Measurements from ENCODE around the gene BMX. TPM values are rescaled to one million over a fixed set of nuclear protein-coding genes. Genes with fewer than 3 reads are reported as not detected.

The BMX gene
- total RNA-seq, 1 experiment from 2014 or later = not detected

DNA sequence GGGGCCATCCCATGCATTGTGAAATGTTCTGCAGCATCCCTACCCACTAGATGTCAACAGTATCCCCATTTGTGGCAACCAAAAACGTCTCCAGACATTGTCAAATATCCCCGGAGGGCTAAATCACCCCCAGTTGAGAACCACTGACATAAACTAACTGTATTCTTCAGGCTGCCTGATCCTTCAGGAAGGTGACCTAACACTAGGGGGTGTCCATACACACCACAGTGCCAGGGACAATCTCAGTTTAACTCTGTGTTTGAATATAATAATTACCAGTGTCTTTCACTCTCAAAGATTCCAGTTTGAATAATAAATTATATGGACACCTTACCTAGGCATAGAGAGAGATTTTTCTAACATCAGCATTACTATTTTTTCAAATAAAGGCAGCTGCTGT, 93.8 kb downstream of the BMX start:
- Histone ChIP-seq H3K4me1 (replicated peaks; ENCODE audit: insufficient read depth) (peaks cover 23% of the 10 kb centered on the region), H2AFZ (no peak overlapping the region), H3F3A (ENCODE audit: insufficient read depth, low read depth) (no peaks in the 10 kb centered on the region), H3K27me3 (ENCODE audit: insufficient read depth, low read depth) (no peaks in the 10 kb centered on the region), H3K79me2 (ENCODE audit: low read depth) (no peaks in the 10 kb centered on the region), H3K36me3 (ENCODE audit: low read depth) (no peaks in the 10 kb centered on the region), H3K4me3 (no peak overlapping the region), H3K9me2 (ENCODE audit: insufficient read depth) (no peaks in the 10 kb centered on the region), H3K9me3 (ENCODE audit: insufficient read depth, low read depth) (no peaks in the 10 kb centered on the region), H3K4me2 (no peak overlapping the region), H4K20me1 (ENCODE audit: insufficient read depth) (no peaks in the 10 kb centered on the region), H3K27ac (no peak overlapping the region)
- TF ChIP-seq, protein P1, sequence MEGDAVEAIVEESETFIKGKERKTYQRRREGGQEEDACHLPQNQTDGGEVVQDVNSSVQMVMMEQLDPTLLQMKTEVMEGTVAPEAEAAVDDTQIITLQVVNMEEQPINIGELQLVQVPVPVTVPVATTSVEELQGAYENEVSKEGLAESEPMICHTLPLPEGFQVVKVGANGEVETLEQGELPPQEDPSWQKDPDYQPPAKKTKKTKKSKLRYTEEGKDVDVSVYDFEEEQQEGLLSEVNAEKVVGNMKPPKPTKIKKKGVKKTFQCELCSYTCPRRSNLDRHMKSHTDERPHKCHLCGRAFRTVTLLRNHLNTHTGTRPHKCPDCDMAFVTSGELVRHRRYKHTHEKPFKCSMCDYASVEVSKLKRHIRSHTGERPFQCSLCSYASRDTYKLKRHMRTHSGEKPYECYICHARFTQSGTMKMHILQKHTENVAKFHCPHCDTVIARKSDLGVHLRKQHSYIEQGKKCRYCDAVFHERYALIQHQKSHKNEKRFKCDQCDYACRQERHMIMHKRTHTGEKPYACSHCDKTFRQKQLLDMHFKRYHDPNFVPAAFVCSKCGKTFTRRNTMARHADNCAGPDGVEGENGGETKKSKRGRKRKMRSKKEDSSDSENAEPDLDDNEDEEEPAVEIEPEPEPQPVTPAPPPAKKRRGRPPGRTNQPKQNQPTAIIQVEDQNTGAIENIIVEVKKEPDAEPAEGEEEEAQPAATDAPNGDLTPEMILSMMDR (conservative IDR thresholded peaks at IDR 0.05) = peak; percentile 48
- TF ChIP-seq EZH2 (IDR thresholded peaks at IDR 0.05; ENCODE audit: low read depth) = no peak
- no TSS peak for BruUV-seq (replicated peaks)
- intact Hi-C loops (cut with micrococcal nuclease; ENCODE audit: unreplicated experiment) = no loop called here
- ChIA-PET CTCF (interaction anchor here (0.6 kb wide), 2 partner anchors 89 to 126 kb away, joined by 3 to 4 read pairs; no protein-coding TSS in a partner anchor), POLR2A (ENCODE audit: unreplicated experiment) (interaction anchor here (0.6 kb wide), 1 partner anchor 12 kb away, joined by 3 read pairs; no protein-coding TSS in a partner anchor)
- no peak for DNase-seq

DNA sequence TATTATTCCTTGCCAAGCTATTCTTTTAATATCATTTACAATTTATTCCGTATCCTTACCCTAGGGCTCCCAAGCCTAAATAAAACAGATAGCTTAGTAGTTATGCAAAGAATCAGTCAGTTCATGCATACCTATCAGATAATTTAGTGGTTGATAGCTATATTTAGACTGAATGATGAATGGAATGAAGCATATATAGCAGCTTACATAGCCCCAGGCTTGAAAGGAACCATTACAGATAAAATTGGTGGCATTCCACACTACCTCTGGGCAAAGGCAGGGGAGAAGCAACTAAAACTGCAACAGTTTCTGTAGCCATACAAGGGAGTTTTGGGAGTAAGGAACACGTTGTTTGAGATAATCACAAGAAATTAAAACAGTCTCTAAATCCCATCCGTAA, 97.4 kb downstream of the BMX start:
- Histone ChIP-seq H3K27ac (peak overlapping the region; percentile 59), H4K20me1 (ENCODE audit: insufficient read depth) (no peaks in the 10 kb centered on the region), H3K4me2 (peak overlapping the region; percentile 54; the same call in 1 of the 2 replicates), H3K4me1 (replicated peaks; ENCODE audit: insufficient read depth) (peaks cover 54% of the 10 kb centered on the region), H3F3A (ENCODE audit: insufficient read depth, low read depth) (no peaks in the 10 kb centered on the region), H3K9me2 (ENCODE audit: insufficient read depth) (no peaks in the 10 kb centered on the region), H3K9me3 (ENCODE audit: insufficient read depth, low read depth) (no peaks in the 10 kb centered on the region), H3K4me3 (no peak overlapping the region), H3K79me2 (ENCODE audit: low read depth) (no peaks in the 10 kb centered on the region), H3K36me3 (ENCODE audit: low read depth) (no peaks in the 10 kb centered on the region), H2AFZ (peak overlapping the region; percentile 52; the same call in 1 of the 2 replicates), H3K27me3 (ENCODE audit: insufficient read depth, low read depth) (no peaks in the 10 kb centered on the region)
- peak; percentile 9 to 83 for DNase-seq
- ChIA-PET POLR2A (ENCODE audit: unreplicated experiment) (interaction anchor here (0.6 to 0.7 kb wide), 2 partner anchors 84 to 1356 kb away, joined by 3 read pairs; no protein-coding TSS in a partner anchor), CTCF (no interaction called here)
- TF ChIP-seq, protein P1 (conservative IDR thresholded peaks at IDR 0.05) = no peak
- TF ChIP-seq EZH2 (IDR thresholded peaks at IDR 0.05; ENCODE audit: low read depth) = no peak
- no TSS peak for BruUV-seq (replicated peaks)
- intact Hi-C loops (cut with micrococcal nuclease; ENCODE audit: unreplicated experiment) = loop anchor here (2.0 kb wide), 1 partner anchor 77 kb away; no protein-coding TSS in a partner anchor

DNA sequence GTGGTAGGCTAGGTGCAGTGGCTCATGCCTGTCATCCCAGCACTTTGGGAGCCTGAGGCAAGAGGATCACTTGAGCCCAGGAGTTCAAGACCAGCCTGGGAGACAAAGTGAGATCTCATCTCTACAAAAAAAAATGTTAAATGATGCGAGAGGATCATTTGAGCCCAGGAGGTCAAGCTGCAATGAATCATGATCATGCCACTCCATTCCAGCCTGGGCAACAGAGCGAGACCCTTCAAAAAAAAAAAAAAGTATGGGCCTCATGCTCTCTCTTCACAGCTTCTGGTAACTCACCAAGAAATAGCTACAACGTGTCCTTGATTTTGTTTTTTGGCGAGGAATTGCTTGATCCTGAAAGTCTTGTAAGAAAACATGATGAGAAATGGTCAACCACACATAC, 98.9 kb downstream of the BMX start:
- Histone ChIP-seq H3K27me3 (ENCODE audit: insufficient read depth, low read depth) (no peaks in the 10 kb centered on the region), H2AFZ (peak overlapping the region; percentile 48; the same call in 1 of the 2 replicates), H3K9me2 (ENCODE audit: insufficient read depth) (no peaks in the 10 kb centered on the region), H3K9me3 (ENCODE audit: insufficient read depth, low read depth) (no peaks in the 10 kb centered on the region), H3F3A (ENCODE audit: insufficient read depth, low read depth) (no peaks in the 10 kb centered on the region), H3K4me1 (replicated peaks; ENCODE audit: insufficient read depth) (peaks cover 56% of the 10 kb centered on the region), H4K20me1 (ENCODE audit: insufficient read depth) (no peaks in the 10 kb centered on the region), H3K4me2 (no peak overlapping the region), H3K36me3 (ENCODE audit: low read depth) (no peaks in the 10 kb centered on the region), H3K79me2 (ENCODE audit: low read depth) (no peaks in the 10 kb centered on the region), H3K4me3 (no peak overlapping the region), H3K27ac (peak overlapping the region; percentile 31; the same call in 1 of the 2 replicates)
- POLR2A ChIA-PET (ENCODE audit: unreplicated experiment) = interaction anchor here (0.6 kb wide), 1 partner anchor 16 kb away, joined by 4 read pairs; no protein-coding TSS in a partner anchor
- TF ChIP-seq, protein P1 (conservative IDR thresholded peaks at IDR 0.05) = no peak
- TF ChIP-seq EZH2 (IDR thresholded peaks at IDR 0.05; ENCODE audit: low read depth) = no peak
- CTCF ChIA-PET = no interaction called here
- no TSS peak for BruUV-seq (replicated peaks)
- no peak for DNase-seq
- intact Hi-C loops (cut with micrococcal nuclease; ENCODE audit: unreplicated experiment) = loop anchor here (2.0 kb wide), 1 partner anchor 75 kb away; no protein-coding TSS in a partner anchor
